Smooth muscle cell (in vitro differentiated cells): ENCODE results near the gene RXFP4. TPM values are rescaled to one million over a fixed set of nuclear protein-coding genes. Genes with fewer than 3 reads are reported as not detected.

ENCODE experiments used
- DNase-seq: peaks from one replicate; lab custom pipeline; 2025; ENCODE audit not compliant: unreplicated experiment; lab: John Stamatoyannopoulos, UW
- H2AFZ ChIP-seq: fragments of 200-600 bp; sonication (generic); 2 replicates; pipeline ENCODE4 v1.6.0; 2016; ENCODE audit warnings: antibody characterized with exemption, low read depth, mild to moderate bottlenecking
- H3F3A ChIP-seq: fragments of 200-600 bp; sonication (generic); 2 replicates; pipeline ENCODE4 v1.6.0; 2017; ENCODE audit warnings: antibody characterized with exemption, low read depth
- H3K27ac ChIP-seq: fragments of 200-600 bp; sonication (generic); 2 replicates; pipeline ENCODE4 v1.5.1; 2016; ENCODE audit warnings: low read depth, mild to moderate bottlenecking
- H3K27me3 ChIP-seq: fragments of 200-600 bp; sonication (generic); 2 replicates; pipeline ENCODE4 v1.6.1; 2016; ENCODE audit warnings: low read depth, mild to moderate bottlenecking
- H3K36me3 ChIP-seq: fragments of 200-600 bp; sonication (generic); 2 replicates; pipeline ENCODE4 v1.5.1; 2016; ENCODE audit warnings: low read depth
- H3K4me1 ChIP-seq: fragments of 200-600 bp; sonication (generic); 2 replicates; pipeline ENCODE4 v1.5.1; 2016; ENCODE audit warnings: low read depth
- H3K4me2 ChIP-seq: fragments of 200-600 bp; sonication (generic); 2 replicates; pipeline ENCODE4 v1.6.0; 2016; ENCODE audit warnings: mild to moderate bottlenecking
- H3K4me3 ChIP-seq: fragments of 200-600 bp; sonication (generic); 2 replicates; pipeline ENCODE4 v1.5.1; 2016; ENCODE audit warnings: mild to moderate bottlenecking
- H3K79me2 ChIP-seq: fragments of 200-600 bp; sonication (generic); 2 replicates; pipeline ENCODE4 v1.6.0; 2016; ENCODE audit warnings: low read depth, mild to moderate bottlenecking
- H3K9ac ChIP-seq: fragments of 200-600 bp; sonication (generic); 2 replicates; pipeline ENCODE4 v1.6.0; 2016; ENCODE audit warnings: low read depth
- H3K9me3 ChIP-seq: fragments of 200-600 bp; sonication (generic); replicated peaks from 2 replicates; pipeline ENCODE4 v1.5.1; 2016; ENCODE audit warnings: low read depth
- H4K20me1 ChIP-seq: fragments of 200-600 bp; sonication (generic); 2 replicates; pipeline ENCODE4 v1.6.0; 2016; ENCODE audit warnings: low read depth
- WGBS: methylation state at CpG from one replicate; pipeline ENCODE4 v1.1.7; 2016; ENCODE audit warnings: low lambda C conversion rate; 5-methylcytosine and 5-hydroxymethylcytosine counted together
- polyA plus RNA-seq: library from polyadenylated mRNA; unstranded; fragments of >200 nt; fragmentation: Nextera tagmentation; extraction: Ambion mirVana; gene quantifications from 2 replicates; pipeline ENCODE4 v1.2.1, GENCODE V29; 2016
- total RNA-seq: library from RNA; depleted of rRNA; stranded (reverse); fragments of >200 nt; gene quantifications from 2 replicates; pipeline ENCODE4 v1.2.3, GENCODE V29; 2014
- TF ChIP-seq, protein P1 (sequence below): fragments of 200-600 bp; sonication (generic); IDR thresholded peaks from 2 replicates; pipeline ENCODE4 v1.5.1; 2017; ENCODE audit warnings: borderline replicate concordance, mild to moderate bottlenecking, antibody characterized with exemption; ENCODE audit not compliant: insufficient read depth, poor library complexity, severe bottlenecking

The RXFP4 gene
- total and polyA plus RNA-seq, 2 experiments from 2014 or later, result 0.66 TPM; not detected in 1

DNA sequence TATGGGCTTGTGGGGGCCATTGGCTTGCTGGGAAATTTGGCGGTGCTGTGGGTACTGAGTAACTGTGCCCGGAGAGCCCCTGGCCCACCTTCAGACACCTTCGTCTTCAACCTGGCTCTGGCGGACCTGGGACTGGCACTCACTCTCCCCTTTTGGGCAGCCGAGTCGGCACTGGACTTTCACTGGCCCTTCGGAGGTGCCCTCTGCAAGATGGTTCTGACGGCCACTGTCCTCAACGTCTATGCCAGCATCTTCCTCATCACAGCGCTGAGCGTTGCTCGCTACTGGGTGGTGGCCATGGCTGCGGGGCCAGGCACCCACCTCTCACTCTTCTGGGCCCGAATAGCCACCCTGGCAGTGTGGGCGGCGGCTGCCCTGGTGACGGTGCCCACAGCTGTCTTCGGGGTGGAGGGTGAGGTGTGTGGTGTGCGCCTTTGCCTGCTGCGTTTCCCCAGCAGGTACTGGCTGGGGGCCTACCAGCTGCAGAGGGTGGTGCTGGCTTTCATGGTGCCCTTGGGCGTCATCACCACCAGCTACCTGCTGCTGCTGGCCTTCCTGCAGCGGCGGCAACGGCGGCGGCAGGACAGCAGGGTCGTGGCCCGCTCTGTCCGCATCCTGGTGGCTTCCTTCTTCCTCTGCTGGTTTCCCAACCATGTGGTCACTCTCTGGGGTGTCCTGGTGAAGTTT is 550 bp downstream of the RXFP4 start:
- DNase-seq, result no peak
- no peaks in the 10 kb centered on the region for H3K36me3 ChIP-seq
- no peaks in the 10 kb centered on the region for H3K27me3 ChIP-seq
- no peak overlapping the region for H3K4me3 ChIP-seq
- H4K20me1 ChIP-seq, result no peaks in the 10 kb centered on the region
- H2AFZ ChIP-seq, result no peak overlapping the region
- no peaks in the 10 kb centered on the region for H3K79me2 ChIP-seq
- H3K4me1 ChIP-seq, result no peaks in the 10 kb centered on the region
- H3K9ac ChIP-seq, result no peak overlapping the region
- peaks cover 4% of the 10 kb centered on the region for H3F3A ChIP-seq
- WGBS, result 94% methylated on average over 29 of the region's 29 CpGs
- H3K4me2 ChIP-seq, result no peak overlapping the region
- H3K27ac ChIP-seq, result no peak overlapping the region
- H3K9me3 ChIP-seq, result no peaks in the 10 kb centered on the region
- TF ChIP-seq, protein P1, sequence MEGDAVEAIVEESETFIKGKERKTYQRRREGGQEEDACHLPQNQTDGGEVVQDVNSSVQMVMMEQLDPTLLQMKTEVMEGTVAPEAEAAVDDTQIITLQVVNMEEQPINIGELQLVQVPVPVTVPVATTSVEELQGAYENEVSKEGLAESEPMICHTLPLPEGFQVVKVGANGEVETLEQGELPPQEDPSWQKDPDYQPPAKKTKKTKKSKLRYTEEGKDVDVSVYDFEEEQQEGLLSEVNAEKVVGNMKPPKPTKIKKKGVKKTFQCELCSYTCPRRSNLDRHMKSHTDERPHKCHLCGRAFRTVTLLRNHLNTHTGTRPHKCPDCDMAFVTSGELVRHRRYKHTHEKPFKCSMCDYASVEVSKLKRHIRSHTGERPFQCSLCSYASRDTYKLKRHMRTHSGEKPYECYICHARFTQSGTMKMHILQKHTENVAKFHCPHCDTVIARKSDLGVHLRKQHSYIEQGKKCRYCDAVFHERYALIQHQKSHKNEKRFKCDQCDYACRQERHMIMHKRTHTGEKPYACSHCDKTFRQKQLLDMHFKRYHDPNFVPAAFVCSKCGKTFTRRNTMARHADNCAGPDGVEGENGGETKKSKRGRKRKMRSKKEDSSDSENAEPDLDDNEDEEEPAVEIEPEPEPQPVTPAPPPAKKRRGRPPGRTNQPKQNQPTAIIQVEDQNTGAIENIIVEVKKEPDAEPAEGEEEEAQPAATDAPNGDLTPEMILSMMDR, result no peak

DNA sequence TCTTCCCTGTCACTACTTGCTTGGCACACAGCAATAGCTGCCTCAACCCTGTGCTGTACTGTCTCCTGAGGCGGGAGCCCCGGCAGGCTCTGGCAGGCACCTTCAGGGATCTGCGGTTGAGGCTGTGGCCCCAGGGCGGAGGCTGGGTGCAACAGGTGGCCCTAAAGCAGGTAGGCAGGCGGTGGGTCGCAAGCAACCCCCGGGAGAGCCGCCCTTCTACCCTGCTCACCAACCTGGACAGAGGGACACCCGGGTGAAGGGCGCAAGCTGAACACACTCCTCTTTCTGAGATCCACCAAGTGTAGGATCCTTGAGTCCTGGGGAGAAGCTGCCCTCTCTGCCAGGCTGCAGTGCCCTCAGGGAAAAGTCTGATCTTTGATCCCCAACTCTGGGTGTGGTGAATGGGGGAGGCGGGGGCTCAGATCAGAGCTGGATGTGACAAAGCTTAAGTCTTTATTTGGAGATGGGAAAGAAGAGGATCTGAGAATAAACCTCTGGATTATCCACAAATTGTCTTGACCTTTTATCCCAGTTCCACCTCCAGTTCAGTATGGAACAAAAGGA is 1.2 kb downstream of the RXFP4 start:
- Histone ChIP-seq H3K27ac (no peak overlapping the region), H3F3A (peaks cover 7% of the 10 kb centered on the region), H3K4me3 (no peak overlapping the region), H4K20me1 (no peaks in the 10 kb centered on the region), H3K9ac (no peak overlapping the region), H3K4me2 (no peak overlapping the region), H3K4me1 (no peaks in the 10 kb centered on the region), H2AFZ (no peak overlapping the region), H3K9me3 (no peaks in the 10 kb centered on the region), H3K36me3 (no peaks in the 10 kb centered on the region), H3K79me2 (no peaks in the 10 kb centered on the region), H3K27me3 (no peaks in the 10 kb centered on the region)
- WGBS, result 92% methylated on average over 11 of the region's 11 CpGs
- TF ChIP-seq, protein P1, result no peak
- no peak for DNase-seq

DNA sequence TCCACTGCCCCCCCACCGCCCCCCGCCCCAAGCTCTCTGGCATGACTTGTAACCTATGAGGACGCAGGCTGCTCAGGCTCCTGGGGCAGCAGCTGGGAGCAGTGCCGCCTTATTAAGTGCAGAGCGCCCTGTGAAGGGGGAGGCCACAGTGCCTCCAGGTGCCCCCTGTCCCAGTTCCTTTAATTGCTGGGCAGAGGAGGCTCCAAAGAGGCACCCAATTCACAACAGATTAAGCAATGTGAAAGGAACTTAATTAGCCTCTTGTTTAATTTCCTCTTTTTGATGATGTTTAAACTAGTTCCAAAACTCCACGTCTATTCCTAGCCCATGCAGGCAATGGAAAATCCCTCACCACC is 3.0 kb downstream of the RXFP4 start:
- TF ChIP-seq, protein P1, result no peak
- H3K27ac ChIP-seq, result no peak overlapping the region
- no peak overlapping the region for H3K4me3 ChIP-seq
- H2AFZ ChIP-seq, result no peak overlapping the region
- DNase-seq, result no peak
- H3F3A ChIP-seq, result peaks cover 7% of the 10 kb centered on the region
- H3K4me2 ChIP-seq, result no peak overlapping the region
- no peak overlapping the region for H3K9ac ChIP-seq
- 82% methylated on average over 6 of the region's 6 CpGs for WGBS
- H3K79me2 ChIP-seq, result no peaks in the 10 kb centered on the region
- H3K9me3 ChIP-seq, result no peaks in the 10 kb centered on the region
- H3K4me1 ChIP-seq, result no peaks in the 10 kb centered on the region
- no peaks in the 10 kb centered on the region for H4K20me1 ChIP-seq
- no peaks in the 10 kb centered on the region for H3K27me3 ChIP-seq
- H3K36me3 ChIP-seq, result peaks cover 7% of the 10 kb centered on the region
